Gastrocnemius medialis (tissue), 4 donors: ENCODE measurements around the gene ZNF562.

ENCODE experiments used
- CTCF ChIP-seq, 5 experiments: fragments of 450-650 bp in 3 of 5; fragments of 200-600 bp in 2 of 5; sonication (generic) in 2 of 5; IDR thresholded peaks in 4 of 5; conservative IDR thresholded peaks in 1 of 5; 1 replicate in 4 of 5; 2 replicates in 1 of 5; pipeline ENCODE4 v1.5.1; 2016 to 2019; ENCODE audit warnings: antibody characterized with exemption in 5 of 5, mild to moderate bottlenecking in 3 of 5, moderate library complexity in 3 of 5
- POLR2A ChIP-seq, 2 donors: fragments of 450-650 bp; IDR thresholded peaks; one replicate each; pipeline ENCODE4 v1.6.1; 2017; ENCODE audit warnings: antibody characterized with exemption in 2 of 2, mild to moderate bottlenecking in 2 of 2, moderate library complexity in 2 of 2

GRCh38 chr19:9644472-9644871, 30.4 kb downstream of the ZNF562 start:
- TF ChIP-seq CTCF (IDR thresholded peaks at IDR 0.05 in 4 of 5, conservative IDR thresholded peaks at IDR 0.05 in 1 of 5) (no peak), POLR2A (IDR thresholded peaks at IDR 0.05) (no peak)
